SKM-1 treated with dmso at 0.1 percent for 144 hours (cell line): ENCODE data around the gene GTF2IRD1.
"Not testable (repeated sequence)": the region's sequence is repeated elsewhere in the genome, so short reads cannot be mapped to it uniquely, and the experiment has no call there.

Source experiments
- DNase-seq: peaks from one replicate; lab custom pipeline; 2025; ENCODE audit not compliant: unreplicated experiment; lab: John Stamatoyannopoulos, UW

Gene GTF2IRD1

DNA sequence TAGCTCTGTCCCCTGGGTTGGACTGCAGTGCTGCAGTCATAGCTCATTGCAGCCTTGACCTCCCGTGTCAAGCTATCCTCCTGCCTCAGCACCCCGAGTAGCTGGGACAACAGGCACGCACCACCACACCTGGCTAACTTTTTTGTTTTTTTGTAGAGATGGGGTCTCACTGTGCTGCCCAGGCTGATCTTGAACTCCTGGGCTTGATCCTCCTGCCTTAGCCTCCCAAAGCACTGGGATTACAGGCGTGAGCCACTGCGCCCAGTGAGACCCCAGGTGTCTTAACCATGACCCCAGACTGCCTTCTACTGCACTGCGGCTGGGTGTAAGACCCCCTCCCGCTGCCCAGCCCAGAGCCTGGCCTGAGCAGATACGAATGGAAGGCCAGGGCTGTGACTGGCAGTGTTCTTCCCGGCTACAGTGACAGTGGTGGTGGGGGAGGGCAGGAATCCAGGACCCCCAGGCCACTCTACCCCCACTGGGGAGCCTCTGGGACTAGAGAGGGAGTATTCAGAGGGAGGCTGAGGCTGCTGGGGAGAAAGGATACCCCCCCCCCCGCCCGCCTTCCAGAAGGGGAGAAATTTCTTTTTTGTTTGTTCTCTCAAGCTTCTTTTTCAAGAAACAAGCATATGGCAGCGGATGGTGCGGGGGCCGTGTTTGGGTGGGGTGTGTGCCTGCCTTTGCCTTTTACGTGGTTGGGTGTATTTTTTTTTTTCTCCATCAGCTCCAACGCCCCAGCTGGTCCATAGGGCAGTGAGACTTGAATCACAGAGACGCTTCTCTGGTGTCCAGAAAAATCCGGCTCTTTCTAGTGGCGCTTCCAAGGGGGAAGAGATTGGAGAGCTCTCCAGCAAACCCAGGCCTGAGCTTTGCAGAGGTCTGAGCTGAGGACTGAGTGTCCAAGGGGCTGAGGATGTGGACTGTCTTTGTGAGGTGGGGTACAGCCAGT, 36.6 kb downstream of the GTF2IRD1 start:
- no peak for DNase-seq

- DNase-seq = not testable (repeated sequence)
Observed at GRCh38 chr7:74491490-74491889, 37.8 kb downstream of the GTF2IRD1 start.

DNA sequence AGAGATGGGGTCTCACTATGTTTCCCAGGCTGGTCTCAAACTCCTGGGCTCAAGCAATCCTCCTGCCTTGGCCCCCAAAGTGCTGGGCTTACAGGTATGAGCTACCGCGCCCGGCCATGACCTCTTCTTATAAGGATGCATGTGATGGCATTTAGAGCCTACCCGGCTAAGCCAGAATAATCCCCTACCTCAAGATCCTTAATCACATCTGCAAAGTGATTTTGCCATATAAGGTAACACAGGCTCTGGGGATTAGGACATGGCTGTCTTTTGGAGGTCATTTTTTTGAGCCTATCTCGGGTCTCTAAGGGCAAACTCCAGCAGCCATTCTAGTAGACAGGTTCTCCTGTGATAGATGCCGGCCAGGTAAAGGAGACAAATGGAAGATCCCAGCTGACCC, 39.6 kb downstream of the GTF2IRD1 start:
- DNase-seq = no peak

DNA sequence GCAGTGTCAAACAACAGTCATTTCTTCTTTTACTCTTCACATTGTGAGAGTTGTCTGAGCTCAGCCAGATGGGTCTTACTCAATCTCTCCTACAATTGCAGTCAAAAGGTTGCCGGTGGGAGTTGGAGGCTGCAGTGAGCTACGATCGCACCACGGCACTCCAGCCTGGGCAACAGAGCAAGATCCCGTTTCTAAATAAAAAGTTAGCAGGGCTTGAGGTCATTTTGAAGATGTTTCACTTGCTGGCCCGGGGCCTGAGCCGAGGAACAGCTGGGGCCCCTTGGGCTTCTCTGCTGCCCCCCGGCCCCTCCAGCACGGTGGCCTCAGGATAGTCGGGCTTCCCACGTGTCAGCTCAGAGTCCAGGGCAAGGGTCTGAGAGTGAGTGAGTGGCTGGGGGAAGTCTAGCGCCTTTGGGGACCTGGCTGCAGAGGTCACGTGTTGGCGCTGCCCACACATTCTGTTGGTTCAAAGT, 40.4 kb downstream of the GTF2IRD1 start:
- no peak for DNase-seq

DNA sequence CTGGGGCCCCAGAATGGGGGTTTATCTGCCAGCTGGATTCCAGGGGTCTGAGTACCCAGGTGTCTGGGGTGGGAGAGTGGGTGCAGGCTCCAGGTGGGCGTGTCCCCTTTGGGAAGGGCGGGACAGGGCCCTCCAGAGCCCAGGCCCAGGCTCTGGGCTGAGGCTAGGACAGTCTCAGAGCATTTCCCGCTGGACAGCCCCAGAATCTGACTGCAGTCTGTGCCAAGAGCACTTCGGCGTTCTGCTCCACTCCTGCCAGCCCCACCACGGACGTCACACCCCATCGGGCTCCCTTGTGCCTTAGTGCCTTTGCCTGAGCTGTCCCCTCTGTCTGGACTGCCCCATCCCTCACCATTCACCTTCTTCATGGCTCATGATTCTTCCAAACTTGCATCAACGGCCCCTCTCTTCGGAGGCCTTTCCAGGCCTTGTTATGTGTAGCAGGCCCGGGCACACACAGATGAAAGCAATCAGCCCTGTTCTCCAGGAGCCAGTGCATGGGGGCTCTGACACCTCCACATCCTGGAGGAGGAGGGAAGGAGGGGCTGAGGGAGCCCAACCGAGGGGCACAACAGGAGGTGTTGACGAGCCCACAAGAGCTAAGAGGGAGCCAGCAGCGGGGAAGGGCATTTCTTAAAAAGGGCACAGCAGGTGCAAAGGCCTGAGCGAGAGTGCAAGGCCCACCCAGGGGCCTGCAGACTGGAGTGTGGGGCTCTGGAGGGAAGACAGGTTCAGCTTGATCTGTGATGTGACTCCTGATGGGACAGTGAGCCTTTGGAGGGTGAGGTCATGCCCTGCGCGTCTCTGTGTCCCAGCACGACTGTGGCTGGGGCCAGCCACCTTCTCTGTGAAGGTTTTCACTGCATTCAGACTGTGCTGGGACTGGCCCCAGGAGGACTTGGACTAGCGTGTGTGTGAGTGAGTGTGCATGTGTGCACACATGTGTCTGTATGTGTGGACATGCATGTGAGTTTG, 41.7 kb downstream of the GTF2IRD1 start:
- no peak for DNase-seq

GRCh38 chr7:74496272-74496671, 42.6 kb downstream of the GTF2IRD1 start:
- DNase-seq = no peak

DNA sequence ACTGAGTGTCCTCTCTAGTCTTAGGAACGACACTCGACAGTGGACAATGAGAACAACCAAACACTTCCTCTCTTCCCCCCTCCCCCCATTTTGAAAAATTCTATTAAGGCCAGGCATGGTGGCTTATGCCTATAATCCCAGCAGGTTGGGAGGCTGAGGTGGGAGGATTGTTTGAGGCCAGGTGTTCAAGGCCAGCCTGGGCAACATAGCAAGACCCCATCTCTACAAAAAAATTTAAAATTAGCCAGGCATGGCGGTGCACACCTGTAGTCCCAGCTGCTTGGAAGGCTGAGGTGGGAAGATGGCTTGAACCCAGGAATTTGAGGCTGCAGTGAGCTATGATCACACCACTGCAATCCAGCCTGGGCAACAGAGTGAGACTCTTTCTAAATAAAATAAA, 43.1 kb downstream of the GTF2IRD1 start:
- not testable (repeated sequence) for DNase-seq

DNA sequence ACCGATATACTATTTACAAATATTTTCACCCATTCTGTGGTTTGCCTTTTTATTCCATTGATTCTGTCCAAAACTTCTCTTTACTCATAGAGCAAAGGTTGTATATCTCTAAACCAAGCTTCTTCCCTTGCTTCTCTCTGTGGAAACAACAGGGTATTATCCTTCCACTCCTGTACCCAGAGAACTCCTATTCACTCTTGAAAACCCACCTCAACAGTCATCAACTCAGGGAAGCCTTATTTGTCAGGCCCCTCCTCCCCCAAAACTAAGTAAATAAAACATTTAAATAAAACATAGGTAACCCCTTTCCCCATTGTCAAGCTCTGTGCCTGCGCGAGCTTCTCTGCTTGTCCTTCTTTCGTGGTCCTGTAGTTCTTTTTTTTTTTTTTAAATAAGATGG, 44.6 kb downstream of the GTF2IRD1 start:
- no peak for DNase-seq

DNA sequence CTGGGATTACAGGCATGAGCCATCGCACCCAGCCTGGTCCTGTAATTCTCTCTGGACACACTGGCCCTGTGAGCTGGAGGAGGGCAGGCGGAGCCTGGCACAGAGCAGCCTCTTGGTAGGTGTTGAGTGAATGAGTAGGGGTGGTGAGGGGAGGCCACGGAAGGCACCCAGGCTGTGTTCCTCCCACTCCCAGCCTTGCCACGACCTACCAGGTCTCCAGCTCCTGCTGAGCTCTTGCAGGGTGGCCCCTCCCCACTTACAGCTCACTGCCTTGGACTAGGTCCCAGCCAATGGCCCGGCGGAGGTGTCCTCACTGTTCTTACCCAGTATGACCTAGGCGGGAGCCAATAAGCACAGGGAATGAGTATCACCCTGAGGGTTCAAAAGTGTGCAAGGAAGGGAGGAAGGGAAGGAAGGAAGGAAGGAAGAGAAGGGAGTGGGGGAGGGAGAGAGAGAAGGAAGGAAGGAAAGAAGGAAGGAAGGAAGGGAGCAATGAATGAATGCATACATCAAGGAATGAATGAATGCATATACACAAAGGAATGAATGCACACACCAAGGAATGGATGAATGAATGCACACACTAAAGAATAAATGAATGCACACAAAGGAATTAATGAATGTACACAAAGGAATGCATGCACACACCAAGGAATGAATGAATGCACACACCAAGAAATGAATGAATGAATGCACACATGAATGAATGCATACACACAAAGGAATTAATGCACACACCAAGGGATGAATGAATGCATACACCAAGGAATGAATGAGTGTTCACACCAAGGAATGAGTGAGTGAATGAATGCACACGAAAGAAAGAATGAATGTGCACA, 45.5 kb downstream of the GTF2IRD1 start:
- no peak for DNase-seq

GRCh38 chr7:74499835-74500388, 46.2 kb downstream of the GTF2IRD1 start:
- DNase-seq = no peak

- no peak for DNase-seq
Observed at GRCh38 chr7:74501298-74501697, 47.6 kb downstream of the GTF2IRD1 start.

DNA sequence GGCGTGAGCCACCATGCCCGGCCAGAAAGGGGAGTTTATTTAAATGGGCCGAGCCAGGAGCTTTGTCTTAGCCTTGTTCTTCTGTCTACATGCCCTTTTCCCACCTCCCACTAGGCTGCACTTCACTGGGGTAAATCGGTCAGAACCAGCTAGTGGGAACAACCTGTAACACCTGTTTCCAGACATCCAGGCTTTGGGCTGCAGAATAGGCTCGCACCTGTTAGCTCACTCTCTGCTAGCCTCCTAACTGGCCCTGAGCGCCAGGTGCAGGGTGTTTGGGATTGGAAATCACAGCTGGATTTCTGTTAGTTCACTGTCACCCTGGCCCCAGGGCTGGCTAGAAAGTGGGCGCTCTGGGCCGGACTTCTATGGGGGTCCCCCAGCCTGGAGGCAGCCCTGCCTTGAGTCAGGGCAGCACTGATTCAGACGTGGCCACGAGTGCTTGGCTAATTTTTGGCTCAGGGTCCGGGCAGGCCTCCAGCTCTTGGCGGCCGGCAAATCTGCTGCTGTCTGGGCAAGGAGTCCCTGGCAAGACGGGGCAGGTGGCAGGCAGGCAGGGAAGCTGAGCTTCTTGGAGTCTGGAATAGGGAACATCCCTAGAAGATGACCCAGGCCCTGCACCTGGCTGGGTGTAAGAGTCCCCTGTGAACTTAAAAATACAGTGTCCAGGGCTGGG, 48.6 kb downstream of the GTF2IRD1 start:
- DNase-seq = no peak

DNA sequence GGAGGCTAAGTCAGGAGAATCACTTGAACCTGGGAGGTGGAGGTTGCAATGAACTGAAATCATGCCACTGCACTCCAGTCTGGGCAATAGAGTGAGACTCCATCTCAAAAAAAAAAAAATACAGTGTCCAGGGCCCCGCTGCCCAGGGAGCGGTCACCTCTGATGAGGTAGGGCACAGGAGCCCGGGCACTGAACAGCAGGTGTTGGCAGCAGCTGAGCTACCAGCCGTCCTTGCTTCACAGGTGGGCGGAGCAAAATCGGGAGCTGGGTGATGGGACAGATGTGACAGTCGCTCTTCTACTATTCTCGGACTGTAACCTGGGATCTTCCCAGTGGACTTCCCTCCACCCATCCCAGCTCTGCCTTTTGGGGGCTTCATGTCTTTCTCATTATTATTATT, 49.4 kb downstream of the GTF2IRD1 start:
- DNase-seq = no peak

- DNase-seq = no peak
Observed at GRCh38 chr7:74503943-74504342, 50.2 kb downstream of the GTF2IRD1 start.

- DNase-seq = no peak
Observed at GRCh38 chr7:74505471-74506324, 52.0 kb downstream of the GTF2IRD1 start.

GRCh38 chr7:74506325-74506724, 52.6 kb downstream of the GTF2IRD1 start:
- DNase-seq = no peak

GRCh38 chr7:74507538-74508319, 54.0 kb downstream of the GTF2IRD1 start:
- no peak for DNase-seq

- DNase-seq = not testable (repeated sequence)
Observed at GRCh38 chr7:74509453-74509852, 55.7 kb downstream of the GTF2IRD1 start.
